GM19455 (cell line): ENCODE measurements around the gene MRRF.
"Not testable (repeated sequence)": the region's sequence is repeated elsewhere in the genome, so short reads cannot be mapped to it uniquely, and the experiment has no call there.

Source experiments
- ATAC-seq: cut with Tn5 transposase; IDR thresholded peaks from one replicate; pipeline ENCODE4 v1.9.1; 2021; ENCODE audit not compliant: unreplicated experiment

The MRRF gene

DNA sequence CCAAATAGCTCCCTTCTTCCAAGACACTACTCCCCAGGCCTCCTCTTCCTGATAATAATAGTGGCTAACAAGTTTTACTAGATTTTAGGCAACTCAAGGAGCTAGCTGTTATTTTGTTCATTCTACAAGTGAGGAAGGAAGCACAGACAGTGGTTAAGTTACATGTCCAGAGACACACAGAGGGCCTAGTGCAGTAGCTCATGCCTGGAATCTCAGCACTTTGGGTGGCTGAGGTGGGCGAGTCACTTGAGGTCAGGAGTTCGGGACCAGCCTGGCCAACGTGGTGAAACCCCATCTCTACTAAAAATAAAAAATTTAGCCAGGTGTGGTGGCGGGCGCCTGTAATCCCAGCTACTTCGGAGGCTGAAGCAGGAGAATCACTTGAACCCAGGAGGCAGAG is 65.8 kb downstream of the MRRF start:
- ATAC-seq: not testable (repeated sequence)

- no peak for ATAC-seq
Measured at GRCh38 chr9:122331523-122331927, 66.8 kb downstream of the MRRF start.

GRCh38 chr9:122332083-122332482 is 67.4 kb downstream of the MRRF start:
- ATAC-seq: no peak

GRCh38 chr9:122332644-122333043 is 68.0 kb downstream of the MRRF start:
- no peak for ATAC-seq

DNA sequence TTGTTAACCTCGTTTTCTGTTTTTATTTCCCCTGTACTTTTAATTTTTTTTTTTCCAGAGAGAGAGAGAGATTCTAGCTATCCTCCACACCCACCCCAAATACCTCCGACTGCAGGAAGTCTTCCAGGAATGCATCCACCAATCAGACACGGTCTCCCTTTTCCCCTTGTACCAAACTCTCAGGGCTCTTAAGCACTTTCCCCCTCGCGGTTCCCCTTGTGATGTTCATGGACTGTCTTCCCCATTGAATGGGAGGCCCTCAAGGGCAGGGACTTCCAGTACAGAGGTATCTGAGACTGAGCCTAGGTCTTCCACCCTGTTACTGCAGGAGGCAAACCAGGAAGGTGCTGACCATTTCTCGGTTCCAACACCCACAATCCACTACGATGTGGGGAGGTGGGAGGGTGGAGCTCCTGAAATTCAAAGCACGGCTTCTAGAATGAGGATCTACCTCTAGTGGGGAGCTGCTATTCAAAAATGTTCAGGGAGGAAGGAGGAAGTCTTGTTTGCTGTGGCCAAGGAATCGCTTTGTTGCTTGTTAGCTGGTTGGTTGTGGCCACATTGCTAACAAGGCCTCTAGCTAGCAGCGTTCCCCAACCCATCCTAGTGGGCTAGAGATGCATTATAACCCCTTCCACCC is 68.6 kb downstream of the MRRF start:
- ATAC-seq: no peak

DNA sequence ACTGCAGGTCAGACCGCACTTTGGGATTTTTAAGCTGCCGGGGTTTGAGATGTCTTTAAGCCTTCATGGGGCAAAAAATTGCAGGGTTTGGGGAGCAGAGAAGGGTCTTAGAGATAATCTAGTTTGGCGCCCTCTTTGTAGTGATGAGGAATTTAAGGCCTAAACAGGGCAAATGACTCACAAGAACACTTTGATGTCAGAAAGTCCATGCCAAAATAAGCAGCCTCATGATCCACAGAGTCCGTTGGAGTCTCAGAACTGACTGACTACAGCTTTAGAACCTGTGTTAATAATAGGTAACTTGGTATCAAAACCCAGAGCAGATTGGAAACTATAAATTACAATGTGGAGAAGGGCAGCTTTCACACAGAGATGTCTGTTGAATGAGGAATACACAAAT is 70.2 kb downstream of the MRRF start:
- ATAC-seq: no peak

- ATAC-seq: no peak
Measured at GRCh38 chr9:122336189-122336588, 71.5 kb downstream of the MRRF start.

GRCh38 chr9:122336866-122337555 is 72.3 kb downstream of the MRRF start:
- ATAC-seq: peak; percentile 61

DNA sequence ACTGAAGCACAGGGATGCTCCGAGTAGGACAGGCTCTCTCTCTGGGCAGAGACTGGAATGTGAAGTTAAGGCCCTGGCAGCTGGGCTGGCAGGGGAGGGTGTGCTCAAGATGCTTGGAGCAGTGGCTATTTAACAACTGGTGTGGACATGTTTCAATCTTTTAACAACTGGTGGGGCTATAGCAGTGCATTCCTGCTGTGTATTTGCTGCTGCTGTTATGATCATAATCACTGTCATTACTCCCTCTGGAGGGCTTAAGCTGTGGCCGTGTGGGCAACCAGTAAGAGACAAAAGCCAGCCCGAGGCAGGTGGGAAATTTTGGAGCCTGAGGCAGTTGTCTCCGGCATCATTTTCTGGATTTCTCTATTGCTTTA is 72.9 kb downstream of the MRRF start:
- no peak for ATAC-seq

DNA sequence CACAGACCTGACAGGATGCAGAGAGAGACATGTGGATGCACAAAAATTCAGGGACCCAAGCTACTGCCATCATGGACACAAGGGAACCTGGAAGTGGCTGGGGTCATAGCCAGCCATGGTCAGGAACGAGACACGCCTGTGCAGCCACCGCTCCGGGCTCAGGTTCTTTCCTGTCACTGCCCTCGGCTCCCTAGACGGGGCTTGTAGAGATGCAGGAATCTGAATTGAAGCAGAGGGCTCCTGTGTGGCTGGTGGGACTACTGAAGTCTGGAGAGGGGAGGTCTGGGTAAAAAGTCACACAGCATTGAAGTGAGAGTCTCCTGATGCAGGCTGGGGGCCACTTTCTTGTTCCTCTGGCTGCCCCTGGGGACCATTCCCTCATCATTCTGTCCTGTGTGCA is 73.9 kb downstream of the MRRF start:
- no peak for ATAC-seq

GRCh38 chr9:122338994-122339393 is 74.3 kb downstream of the MRRF start:
- ATAC-seq: no peak

GRCh38 chr9:122339579-122339978 is 74.9 kb downstream of the MRRF start:
- no peak for ATAC-seq

- no peak for ATAC-seq
Measured at GRCh38 chr9:122340161-122340560, 75.5 kb downstream of the MRRF start.

- no peak for ATAC-seq
Measured at GRCh38 chr9:122342323-122343050, 77.8 kb downstream of the MRRF start.

- no peak for ATAC-seq
Measured at GRCh38 chr9:122346478-122347347, 82.0 kb downstream of the MRRF start.

DNA sequence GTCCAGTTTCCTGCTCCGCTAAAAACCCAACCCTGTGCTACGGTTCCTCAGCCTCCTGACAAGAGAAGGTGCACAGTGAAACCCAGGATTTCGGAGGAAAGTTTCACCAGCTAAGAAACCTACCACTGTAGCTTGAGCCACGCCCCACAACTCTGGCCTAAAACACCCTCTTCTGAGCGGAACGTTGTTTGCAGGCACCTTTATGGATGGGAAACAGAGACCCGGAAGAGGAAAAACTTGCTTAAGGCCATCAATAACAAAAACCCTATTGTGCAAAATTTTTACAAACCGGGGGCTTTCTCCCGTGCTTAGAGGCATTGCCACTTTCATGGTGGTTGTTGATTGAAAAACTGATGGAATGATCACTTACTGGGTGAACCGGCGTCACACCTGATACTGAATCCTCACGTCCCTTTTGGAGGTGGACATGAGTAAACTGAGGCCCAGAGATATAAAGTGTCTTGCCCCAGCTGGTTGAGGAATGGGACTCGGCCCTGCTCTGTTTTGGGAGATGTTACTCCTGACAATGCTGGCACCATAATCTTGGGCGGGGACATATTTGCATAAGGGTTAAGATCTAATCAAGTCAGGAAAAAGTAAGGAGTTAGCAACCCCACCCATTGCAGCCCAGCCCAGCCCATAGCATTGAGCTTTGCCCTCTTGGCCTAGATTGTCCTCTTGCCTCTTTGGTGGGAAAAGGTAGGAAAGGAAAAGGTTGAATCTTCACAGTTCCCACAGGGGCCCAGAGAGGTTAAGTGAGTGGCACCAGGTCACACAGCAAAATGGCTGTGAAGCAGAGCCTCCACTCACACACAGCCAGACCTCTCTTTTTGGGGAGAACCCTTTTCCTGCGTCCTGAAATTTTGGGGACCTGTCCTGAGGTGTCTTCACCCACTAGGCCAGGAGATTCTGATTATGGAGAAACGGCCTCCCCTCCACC is 82.9 kb downstream of the MRRF start:
- ATAC-seq: no peak

- ATAC-seq: no peak
Measured at GRCh38 chr9:122348288-122348777, 83.7 kb downstream of the MRRF start.

GRCh38 chr9:122348791-122349190 is 84.1 kb downstream of the MRRF start:
- ATAC-seq: no peak

DNA sequence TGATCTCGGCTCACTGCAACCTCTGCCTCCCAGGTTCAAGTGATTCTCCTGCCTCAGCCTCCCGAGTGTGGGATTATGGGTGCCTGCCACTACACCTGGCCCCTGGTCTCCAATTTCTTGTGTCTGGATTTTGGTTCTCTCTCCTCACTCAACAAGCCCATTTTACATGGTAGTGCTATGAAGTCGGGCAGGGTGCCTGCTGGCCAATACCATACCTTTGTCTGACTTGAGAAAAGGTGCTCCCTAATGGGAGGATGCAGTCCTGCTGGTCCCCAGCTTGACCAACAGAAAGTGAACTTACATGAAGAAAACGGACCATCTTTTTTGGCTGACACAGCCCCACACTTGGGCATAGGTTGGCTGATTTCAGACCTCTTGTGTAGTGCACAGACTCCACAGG is 84.5 kb downstream of the MRRF start:
- ATAC-seq: no peak
